ENCODE data around the gene CDH22. TPM values are rescaled to one million over a fixed set of nuclear protein-coding genes. Genes with fewer than 3 reads are reported as not detected.

CDH22 gene
- total RNA-seq, 1 experiment from 2014 or later, result 6.4 TPM

DNA sequence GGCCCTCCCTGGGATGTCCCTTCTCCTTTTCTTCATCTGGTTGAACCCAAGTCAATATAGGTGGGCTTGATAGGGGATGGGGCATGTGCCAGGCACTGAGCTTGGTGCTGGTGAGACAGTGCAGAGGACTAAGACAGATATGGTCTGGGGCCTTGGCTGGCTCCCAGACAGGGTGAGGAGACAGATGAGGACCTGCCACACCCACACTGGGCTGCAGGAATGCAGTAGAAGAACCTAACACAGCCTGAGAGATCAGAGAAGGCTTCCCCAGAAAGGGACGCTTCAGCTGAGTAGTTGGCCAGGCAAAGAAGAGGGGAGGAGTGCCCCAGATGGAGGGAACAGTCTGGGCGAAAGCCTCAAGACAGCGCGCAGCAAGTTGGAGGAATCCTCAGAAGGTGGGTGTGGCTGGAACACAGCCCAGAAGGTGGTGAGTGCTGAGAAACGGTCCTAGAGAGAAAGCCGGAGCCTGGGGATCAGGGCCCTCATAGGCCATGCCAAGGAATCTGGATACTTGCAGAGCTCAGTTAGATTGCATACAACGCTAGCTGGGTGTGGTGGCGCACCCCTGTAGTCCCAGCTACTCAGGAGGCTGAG, 163.8 kb downstream of the CDH22 start:
- Histone ChIP-seq H3K4me3 (ENCODE audit: low read length) (no peak overlapping the region), H3K9ac (ENCODE audit: low read length) (no peak overlapping the region), H3K79me2 (ENCODE audit: low read length) (no peaks in the 10 kb centered on the region), H3K4me2 (ENCODE audit: low read depth, low read length, poor library complexity, severe bottlenecking) (no peak overlapping the region), H3K27ac (ENCODE audit: low read length) (no peak overlapping the region), H3K27me3 (ENCODE audit: low read length) (no peaks in the 10 kb centered on the region), H3K9me2 (replicated peaks; ENCODE audit: insufficient read depth, low read length) (no peaks in the 10 kb centered on the region), H4K20me1 (ENCODE audit: insufficient read depth, low read depth, low read length) (no peaks in the 10 kb centered on the region), H3K9me3 (ENCODE audit: low read length) (no peaks in the 10 kb centered on the region), H2AFZ (ENCODE audit: low read length) (no peak overlapping the region), H3K4me1 (ENCODE audit: low read length) (peaks cover 8% of the 10 kb centered on the region), H3K36me3 (ENCODE audit: insufficient read depth, low read length) (no peaks in the 10 kb centered on the region)
- no peak for DNase-seq

GRCh38 chr20:46142124-46142523, 166.2 kb downstream of the CDH22 start:
- DNase-seq, result no peak
- Histone ChIP-seq H2AFZ (ENCODE audit: low read length) (no peak overlapping the region), H3K9me2 (replicated peaks; ENCODE audit: insufficient read depth, low read length) (no peaks in the 10 kb centered on the region), H3K4me2 (ENCODE audit: low read depth, low read length, poor library complexity, severe bottlenecking) (no peak overlapping the region), H3K4me1 (ENCODE audit: low read length) (peaks cover 8% of the 10 kb centered on the region), H3K27ac (ENCODE audit: low read length) (no peak overlapping the region), H3K9me3 (ENCODE audit: low read length) (no peaks in the 10 kb centered on the region), H4K20me1 (ENCODE audit: insufficient read depth, low read depth, low read length) (no peaks in the 10 kb centered on the region), H3K4me3 (ENCODE audit: low read length) (no peak overlapping the region), H3K36me3 (ENCODE audit: insufficient read depth, low read length) (no peaks in the 10 kb centered on the region), H3K9ac (ENCODE audit: low read length) (no peak overlapping the region), H3K79me2 (ENCODE audit: low read length) (no peaks in the 10 kb centered on the region), H3K27me3 (ENCODE audit: low read length) (no peaks in the 10 kb centered on the region)

DNA sequence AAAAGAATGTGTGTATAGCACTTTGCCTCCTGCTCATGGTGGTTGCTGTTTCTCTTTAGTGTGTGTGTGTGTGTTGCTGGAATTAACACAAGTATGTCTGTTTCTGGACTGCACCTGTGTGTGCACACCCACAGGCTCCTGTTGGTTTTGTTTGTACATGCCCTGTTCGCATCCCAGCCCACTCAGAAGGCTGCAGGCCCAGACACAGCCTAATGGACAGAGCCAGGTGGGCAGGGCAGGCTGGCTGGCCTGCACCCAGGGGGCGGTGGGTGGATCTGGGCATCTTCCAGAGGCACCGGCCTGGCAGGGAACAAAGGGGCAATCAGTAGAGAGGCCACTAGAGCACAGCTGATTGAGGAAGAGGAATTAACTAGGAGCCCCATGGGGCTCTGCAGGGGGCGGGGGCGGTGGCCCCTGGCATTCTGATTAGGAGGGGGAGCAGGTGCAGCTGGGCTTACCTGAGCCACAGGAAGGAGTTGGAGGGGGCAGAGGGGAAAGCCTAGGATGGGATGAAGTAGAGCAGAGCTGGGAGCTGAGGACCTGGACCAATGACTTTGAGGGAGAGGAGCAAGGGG, 168.3 kb downstream of the CDH22 start:
- no peak overlapping the region for H3K27ac ChIP-seq (ENCODE audit: low read length)
- H4K20me1 ChIP-seq (ENCODE audit: insufficient read depth, low read depth, low read length), result no peaks in the 10 kb centered on the region
- no peaks in the 10 kb centered on the region for H3K9me3 ChIP-seq (ENCODE audit: low read length)
- H3K9ac ChIP-seq (ENCODE audit: low read length), result no peak overlapping the region
- no peaks in the 10 kb centered on the region for H3K9me2 ChIP-seq (replicated peaks; ENCODE audit: insufficient read depth, low read length)
- peaks cover 8% of the 10 kb centered on the region for H3K4me1 ChIP-seq (ENCODE audit: low read length)
- no peak overlapping the region for H2AFZ ChIP-seq (ENCODE audit: low read length)
- DNase-seq, result no peak
- H3K4me3 ChIP-seq (ENCODE audit: low read length), result no peak overlapping the region
- no peak overlapping the region for H3K4me2 ChIP-seq (ENCODE audit: low read depth, low read length, poor library complexity, severe bottlenecking)
- H3K79me2 ChIP-seq (ENCODE audit: low read length), result no peaks in the 10 kb centered on the region
- no peaks in the 10 kb centered on the region for H3K27me3 ChIP-seq (ENCODE audit: low read length)
- no peaks in the 10 kb centered on the region for H3K36me3 ChIP-seq (ENCODE audit: insufficient read depth, low read length)

- H4K20me1 ChIP-seq (ENCODE audit: insufficient read depth, low read depth, low read length), result no peaks in the 10 kb centered on the region
- H3K79me2 ChIP-seq (ENCODE audit: low read length), result no peaks in the 10 kb centered on the region
- no peak overlapping the region for H2AFZ ChIP-seq (ENCODE audit: low read length)
- H3K4me2 ChIP-seq (ENCODE audit: low read depth, low read length, poor library complexity, severe bottlenecking), result no peak overlapping the region
- H3K27ac ChIP-seq (ENCODE audit: low read length), result no peak overlapping the region
- no peak for DNase-seq
- no peak overlapping the region for H3K9ac ChIP-seq (ENCODE audit: low read length)
- no peaks in the 10 kb centered on the region for H3K36me3 ChIP-seq (ENCODE audit: insufficient read depth, low read length)
- no peaks in the 10 kb centered on the region for H3K27me3 ChIP-seq (ENCODE audit: low read length)
- H3K9me3 ChIP-seq (ENCODE audit: low read length), result no peaks in the 10 kb centered on the region
- H3K4me1 ChIP-seq (ENCODE audit: low read length), result peaks cover 8% of the 10 kb centered on the region
- H3K4me3 ChIP-seq (ENCODE audit: low read length), result no peak overlapping the region
- no peaks in the 10 kb centered on the region for H3K9me2 ChIP-seq (replicated peaks; ENCODE audit: insufficient read depth, low read length)
Observed at GRCh38 chr20:46139266-46139889, 168.9 kb downstream of the CDH22 start.

DNA sequence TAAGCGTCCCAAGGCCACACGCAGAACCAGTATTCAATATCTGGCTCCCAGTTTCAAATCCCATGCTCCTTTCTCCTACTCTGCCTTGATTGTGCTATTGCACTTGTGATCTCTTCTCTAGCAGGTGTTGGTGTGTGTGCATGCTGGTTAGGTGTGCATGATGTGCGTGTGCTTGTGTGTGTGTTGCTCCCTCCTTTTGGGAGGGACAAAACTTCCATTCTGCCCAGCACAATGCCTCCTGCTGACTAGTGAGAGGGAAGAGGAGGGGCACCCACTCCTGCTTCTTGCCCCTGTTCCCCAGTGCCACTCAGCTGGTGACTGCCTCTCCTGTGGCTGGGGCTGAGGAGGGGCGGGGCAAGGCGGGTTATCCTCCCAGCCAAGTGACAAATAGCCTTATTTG, 170.5 kb downstream of the CDH22 start:
- peaks cover 8% of the 10 kb centered on the region for H3K4me1 ChIP-seq (ENCODE audit: low read length)
- no peaks in the 10 kb centered on the region for H3K36me3 ChIP-seq (ENCODE audit: insufficient read depth, low read length)
- no peak overlapping the region for H3K9ac ChIP-seq (ENCODE audit: low read length)
- no peak overlapping the region for H3K27ac ChIP-seq (ENCODE audit: low read length)
- no peaks in the 10 kb centered on the region for H3K27me3 ChIP-seq (ENCODE audit: low read length)
- no peak overlapping the region for H3K4me3 ChIP-seq (ENCODE audit: low read length)
- no peaks in the 10 kb centered on the region for H3K79me2 ChIP-seq (ENCODE audit: low read length)
- no peaks in the 10 kb centered on the region for H3K9me3 ChIP-seq (ENCODE audit: low read length)
- no peaks in the 10 kb centered on the region for H4K20me1 ChIP-seq (ENCODE audit: insufficient read depth, low read depth, low read length)
- H2AFZ ChIP-seq (ENCODE audit: low read length), result no peak overlapping the region
- H3K4me2 ChIP-seq (ENCODE audit: low read depth, low read length, poor library complexity, severe bottlenecking), result no peak overlapping the region
- H3K9me2 ChIP-seq (replicated peaks; ENCODE audit: insufficient read depth, low read length), result no peaks in the 10 kb centered on the region
- no peak for DNase-seq

DNA sequence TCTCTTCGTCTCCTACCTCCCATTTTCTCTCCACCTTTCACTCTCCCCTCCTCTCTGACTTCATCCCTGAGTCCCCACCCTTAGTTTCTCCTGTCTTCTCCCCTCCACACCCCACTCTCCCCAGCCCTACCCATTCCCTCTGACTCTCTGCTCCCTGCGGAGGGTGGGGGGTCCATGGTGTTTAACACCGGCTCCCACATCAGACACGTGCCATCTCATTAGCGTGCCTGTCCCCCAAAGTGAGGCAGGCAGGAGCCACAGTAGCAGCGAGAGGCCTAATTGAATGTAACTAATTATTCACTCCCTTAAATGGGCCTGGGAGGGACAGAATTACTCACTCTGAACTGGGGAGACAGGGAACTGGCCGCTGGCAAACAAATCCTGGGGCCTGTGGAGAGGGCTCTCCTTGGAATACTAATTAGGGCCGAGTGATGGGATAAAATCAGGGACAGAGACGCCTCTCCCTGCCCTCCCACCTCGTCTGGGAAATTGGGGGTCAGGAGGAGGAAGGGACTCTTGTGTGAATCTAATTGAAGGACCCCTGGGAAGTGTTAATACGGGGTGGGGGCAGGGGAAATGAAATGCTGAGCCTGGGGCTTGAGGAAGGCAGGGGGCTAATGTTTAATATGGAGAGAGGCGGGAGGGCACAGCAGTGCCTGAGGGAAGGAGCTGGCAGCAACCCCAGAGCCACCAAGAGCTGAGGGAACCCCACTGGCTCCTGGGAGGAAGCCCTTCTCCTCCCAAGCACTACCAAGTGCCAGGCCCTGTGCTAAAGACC, 172.3 kb downstream of the CDH22 start:
- Histone ChIP-seq H3K4me3 (ENCODE audit: low read length) (no peak overlapping the region), H3K27ac (ENCODE audit: low read length) (no peak overlapping the region), H3K36me3 (ENCODE audit: insufficient read depth, low read length) (no peaks in the 10 kb centered on the region), H3K9me3 (ENCODE audit: low read length) (no peaks in the 10 kb centered on the region), H4K20me1 (ENCODE audit: insufficient read depth, low read depth, low read length) (no peaks in the 10 kb centered on the region), H3K4me1 (ENCODE audit: low read length) (peaks cover 11% of the 10 kb centered on the region), H3K79me2 (ENCODE audit: low read length) (no peaks in the 10 kb centered on the region), H3K4me2 (ENCODE audit: low read depth, low read length, poor library complexity, severe bottlenecking) (no peak overlapping the region), H3K9ac (ENCODE audit: low read length) (no peak overlapping the region), H2AFZ (ENCODE audit: low read length) (no peak overlapping the region), H3K9me2 (replicated peaks; ENCODE audit: insufficient read depth, low read length) (no peaks in the 10 kb centered on the region), H3K27me3 (ENCODE audit: low read length) (no peaks in the 10 kb centered on the region)
- DNase-seq, result no peak

- no peak overlapping the region for H3K4me2 ChIP-seq (ENCODE audit: low read depth, low read length, poor library complexity, severe bottlenecking)
Observed at GRCh38 chr20:46134716-46135115, 173.6 kb downstream of the CDH22 start.

More at GRCh38 chr20:46134716-46135115, 173.6 kb downstream of the CDH22 start:
- no peaks in the 10 kb centered on the region for H3K9me2 ChIP-seq (replicated peaks; ENCODE audit: insufficient read depth, low read length)
- H4K20me1 ChIP-seq (ENCODE audit: insufficient read depth, low read depth, low read length), result no peaks in the 10 kb centered on the region
- H3K9ac ChIP-seq (ENCODE audit: low read length), result no peak overlapping the region
- no peaks in the 10 kb centered on the region for H3K9me3 ChIP-seq (ENCODE audit: low read length)
- no peaks in the 10 kb centered on the region for H3K36me3 ChIP-seq (ENCODE audit: insufficient read depth, low read length)
- no peaks in the 10 kb centered on the region for H3K79me2 ChIP-seq (ENCODE audit: low read length)
- no peak overlapping the region for H3K4me3 ChIP-seq (ENCODE audit: low read length)
- H3K27me3 ChIP-seq (ENCODE audit: low read length), result no peaks in the 10 kb centered on the region
- no peak for DNase-seq
- H2AFZ ChIP-seq (ENCODE audit: low read length), result no peak overlapping the region
- peaks cover 5% of the 10 kb centered on the region for H3K4me1 ChIP-seq (ENCODE audit: low read length)
- no peak overlapping the region for H3K27ac ChIP-seq (ENCODE audit: low read length)

Measured in Karpas-422 (cell line).